GM13976 (cell line): Measurements from ENCODE around the gene KDM4C.

Source experiments
- DNase-seq: peaks from one replicate; pipeline ENCODE4 v3.0.0; 2012; ENCODE audit warnings: low spot score
- in situ Hi-C: fragments of 300-500 bp; cut with MboI; formaldehyde crosslinking; loops from one replicate; pipeline ENCODE4 v1.12.0; 2022; ENCODE audit warnings: low sequenced_read_pairs, mixed read lengths, inconsistent platforms; ENCODE audit not compliant: unreplicated experiment
- TF ChIP-seq, protein P1 (sequence below): IDR thresholded peaks from 2 replicates; pipeline ENCODE4 v1.5.1; 2012; ENCODE audit warnings: borderline replicate concordance, mild to moderate bottlenecking; ENCODE audit not compliant: insufficient read depth; ENCODE audit errors: extremely low read depth, missing control alignments, control extremely low read depth

KDM4C gene

DNA sequence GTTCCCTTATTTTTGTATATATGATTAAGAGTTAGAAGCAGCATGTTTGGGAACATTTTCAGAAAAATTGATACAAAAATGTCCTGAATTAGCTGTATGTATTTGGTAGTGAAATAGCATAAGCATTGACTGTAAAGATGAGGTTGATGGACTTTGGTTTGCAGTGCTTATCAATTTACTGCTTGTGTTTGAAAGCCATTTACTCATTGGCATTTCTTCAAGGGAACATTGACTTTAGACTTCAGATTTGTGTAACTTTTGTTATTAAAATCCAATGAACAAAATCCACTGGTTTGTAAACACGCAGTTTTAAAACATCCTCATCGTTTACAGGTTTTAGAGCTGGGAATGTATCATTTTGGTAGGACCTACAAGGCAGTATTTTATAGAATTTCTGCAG is 61.3 kb downstream of the KDM4C start:
- in situ Hi-C loops, result no loop called here
- no peak for DNase-seq

DNA sequence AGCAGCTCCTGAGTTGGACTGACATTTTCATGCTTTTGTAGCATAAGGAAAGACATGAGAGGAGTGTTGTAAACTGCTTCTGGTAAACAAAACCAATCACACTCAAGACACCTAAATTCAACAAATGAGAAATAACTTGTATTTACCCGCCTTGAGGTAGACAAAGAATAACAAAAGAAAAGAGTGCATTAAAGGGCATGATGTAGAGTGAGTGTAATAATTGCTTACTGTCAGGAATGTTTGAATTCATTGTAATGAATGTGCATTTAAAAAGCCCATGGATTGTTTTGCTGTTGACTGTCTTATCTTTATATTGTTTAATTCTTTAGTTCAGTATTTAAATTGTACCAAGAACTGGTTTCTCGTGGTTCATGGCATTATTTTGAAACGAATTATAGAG is 61.8 kb downstream of the KDM4C start:
- TF ChIP-seq, protein P1, sequence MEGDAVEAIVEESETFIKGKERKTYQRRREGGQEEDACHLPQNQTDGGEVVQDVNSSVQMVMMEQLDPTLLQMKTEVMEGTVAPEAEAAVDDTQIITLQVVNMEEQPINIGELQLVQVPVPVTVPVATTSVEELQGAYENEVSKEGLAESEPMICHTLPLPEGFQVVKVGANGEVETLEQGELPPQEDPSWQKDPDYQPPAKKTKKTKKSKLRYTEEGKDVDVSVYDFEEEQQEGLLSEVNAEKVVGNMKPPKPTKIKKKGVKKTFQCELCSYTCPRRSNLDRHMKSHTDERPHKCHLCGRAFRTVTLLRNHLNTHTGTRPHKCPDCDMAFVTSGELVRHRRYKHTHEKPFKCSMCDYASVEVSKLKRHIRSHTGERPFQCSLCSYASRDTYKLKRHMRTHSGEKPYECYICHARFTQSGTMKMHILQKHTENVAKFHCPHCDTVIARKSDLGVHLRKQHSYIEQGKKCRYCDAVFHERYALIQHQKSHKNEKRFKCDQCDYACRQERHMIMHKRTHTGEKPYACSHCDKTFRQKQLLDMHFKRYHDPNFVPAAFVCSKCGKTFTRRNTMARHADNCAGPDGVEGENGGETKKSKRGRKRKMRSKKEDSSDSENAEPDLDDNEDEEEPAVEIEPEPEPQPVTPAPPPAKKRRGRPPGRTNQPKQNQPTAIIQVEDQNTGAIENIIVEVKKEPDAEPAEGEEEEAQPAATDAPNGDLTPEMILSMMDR, result no peak

More for the DNA sequence above, 61.3 kb downstream of the KDM4C start:
- TF ChIP-seq, protein P1, result no peak

DNA sequence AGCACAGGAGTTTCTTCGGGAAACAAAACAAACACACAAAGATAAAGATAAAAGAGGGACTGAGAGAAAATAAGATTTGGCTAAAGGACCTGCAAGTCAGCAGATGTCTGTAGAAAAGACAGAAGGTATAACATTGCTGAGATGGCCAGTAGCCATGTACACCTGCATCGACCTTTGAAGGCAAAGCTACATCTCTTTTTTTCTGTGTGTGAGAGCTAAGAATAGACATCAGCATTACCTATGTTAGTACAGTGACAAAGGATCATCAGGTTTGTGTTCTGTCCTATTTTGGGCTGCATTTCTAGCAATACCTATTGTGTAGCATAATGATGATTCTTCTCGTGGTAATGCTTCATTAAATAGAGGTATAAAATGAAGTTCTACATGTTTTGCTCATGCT is 64.9 kb downstream of the KDM4C start:
- in situ Hi-C loops, result loop anchor here (10.0 kb wide), 1 partner anchor 192 kb away; no protein-coding TSS in a partner anchor
- TF ChIP-seq, protein P1, result no peak

More for the DNA sequence above, 61.8 kb downstream of the KDM4C start:
- in situ Hi-C loops, result no loop called here
- DNase-seq, result no peak

DNA sequence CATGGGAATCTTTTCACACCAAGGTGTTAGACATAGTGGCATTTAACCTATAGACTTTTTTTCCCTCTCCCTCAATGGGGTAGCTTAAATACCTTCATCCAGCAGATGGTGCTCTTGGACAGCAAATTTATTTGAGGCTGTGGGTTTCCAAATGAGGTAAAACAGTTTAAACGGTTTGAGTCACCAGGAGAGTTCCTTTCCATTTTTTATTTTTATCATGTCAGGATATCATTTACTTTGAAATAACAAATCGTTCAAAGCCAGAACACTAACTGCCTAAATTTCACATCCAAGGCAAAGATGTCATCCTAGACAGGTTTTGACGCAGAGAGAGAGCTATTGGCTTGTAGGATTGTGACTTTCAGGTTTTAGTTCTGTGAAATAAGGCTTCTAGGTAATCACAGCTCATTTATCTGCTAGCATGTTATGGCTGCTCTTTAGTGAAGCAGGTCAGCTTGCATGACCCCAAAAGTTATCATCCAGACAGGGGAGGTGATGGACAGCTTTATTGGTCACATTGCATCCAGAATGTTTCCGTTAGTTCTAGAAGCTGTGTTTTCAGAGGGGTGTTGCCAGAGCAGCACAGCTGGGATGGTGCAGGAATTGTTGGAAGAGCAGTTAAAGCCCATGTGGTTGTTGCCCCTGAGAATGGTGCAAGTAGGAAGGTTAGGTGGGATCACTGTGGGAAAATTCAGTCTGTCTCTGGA is 69.8 kb downstream of the KDM4C start:
- TF ChIP-seq, protein P1, result peak; percentile 41
- DNase-seq, result peak; percentile 55
- in situ Hi-C loops, result loop anchor here (10.0 to 25.0 kb wide), 2 partner anchors 187 to 710 kb away; no protein-coding TSS in a partner anchor

More for the DNA sequence above, 64.9 kb downstream of the KDM4C start:
- no peak for DNase-seq

DNA sequence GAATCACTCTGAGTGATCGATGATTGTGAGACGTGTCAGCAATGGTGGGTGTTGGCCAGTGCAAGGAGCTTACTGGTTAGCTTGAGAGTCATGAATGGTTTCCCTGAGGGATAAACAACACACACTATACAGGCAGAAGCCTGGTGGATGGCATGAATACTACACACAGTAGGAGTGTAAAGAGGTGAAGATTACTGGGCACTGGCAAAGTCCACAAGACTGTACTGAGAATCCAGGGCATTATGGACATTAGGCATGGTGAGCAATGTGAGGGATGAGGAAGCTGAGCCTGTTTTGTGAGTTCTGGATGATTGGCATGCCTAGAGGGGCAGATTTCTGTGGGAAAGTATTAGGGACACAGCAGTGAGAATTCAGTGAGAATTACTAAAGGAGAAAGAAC is 71.3 kb downstream of the KDM4C start:
- no peak for DNase-seq
- in situ Hi-C loops, result loop anchor here (10.0 to 25.0 kb wide), 2 partner anchors 186 to 708 kb away; no protein-coding TSS in a partner anchor

DNA sequence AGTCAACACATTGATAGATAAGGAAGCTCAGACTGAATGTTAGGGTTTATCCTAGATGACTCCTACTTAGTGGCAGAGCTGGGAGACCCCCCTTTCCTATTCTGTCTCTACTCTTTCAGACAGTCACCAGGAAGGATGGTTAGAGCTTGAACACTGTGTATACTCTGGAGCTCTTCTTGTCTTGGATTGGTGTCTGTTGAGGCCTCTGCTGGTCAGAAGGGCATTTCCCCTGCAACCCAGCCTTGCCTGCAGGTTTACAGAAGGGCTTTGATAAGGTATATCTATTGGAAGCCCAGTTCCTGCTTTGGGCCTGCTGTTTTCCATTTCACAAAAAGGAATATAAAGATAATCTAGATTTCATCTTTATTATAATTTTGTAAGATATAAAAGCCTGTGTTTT is 71.8 kb downstream of the KDM4C start:
- in situ Hi-C loops, result loop anchor here (10.0 to 25.0 kb wide), 2 partner anchors 185 to 708 kb away; no protein-coding TSS in a partner anchor
- TF ChIP-seq, protein P1, result no peak

More for the DNA sequence above, 71.3 kb downstream of the KDM4C start:
- TF ChIP-seq, protein P1, result no peak

More for the DNA sequence above, 71.8 kb downstream of the KDM4C start:
- DNase-seq, result no peak
